ENCODE results near the gene ABCC9. TPM values are rescaled to one million over a fixed set of nuclear protein-coding genes. Genes with fewer than 3 reads are reported as not detected.

The ABCC9 gene
- total and polyA plus RNA-seq, 2 donors (not counting 3 experiments of a cell fraction or from before 2014, with no cell fraction given): under 0.01 TPM; not detected in 1

- dilution Hi-C loops (cut with MboI; ENCODE audit: extremely low pct_ligation_motif_present, low sequenced_read_pairs): no loop called here
- POLR2A ChIA-PET: no interaction called here
These were observed 90.1 kb downstream of the ABCC9 start for GRCh38 chr12:21851151-21851550.

DNA sequence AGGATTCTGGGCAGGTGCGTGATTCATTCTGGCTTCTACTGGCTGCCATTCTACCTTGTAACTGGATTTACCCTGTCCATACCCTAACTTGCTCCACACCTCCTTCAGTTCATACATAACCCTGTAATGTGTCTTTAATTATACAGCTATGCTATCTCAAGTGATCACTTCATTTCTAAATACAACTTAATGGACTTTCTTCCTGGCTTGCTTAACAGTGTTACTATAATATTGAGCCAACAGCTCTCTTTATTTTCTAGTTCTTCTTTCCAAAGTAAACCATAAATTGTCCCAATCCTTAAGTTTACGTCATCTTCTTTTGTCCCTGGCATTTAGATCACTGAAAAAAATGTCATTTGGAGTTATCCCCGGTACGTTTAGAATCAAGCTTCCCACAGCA lies 90.8 kb downstream of the ABCC9 start:
- intact Hi-C loops (cut with micrococcal nuclease): no loop called here
- ChIA-PET POLR2A (no interaction called here), CTCF (no interaction called here)
- Histone ChIP-seq H3K27me3 (ENCODE audit: control insufficient read depth in 2 of 2, insufficient read depth in 2 of 2, low read length in 2 of 2) (no peaks in the 10 kb centered on the region), H3K79me2 (ENCODE audit: control insufficient read depth, insufficient read depth, low read length) (no peaks in the 10 kb centered on the region), H3K27ac (ENCODE audit: insufficient read depth, low read depth, low read length) (no peak overlapping the region), H3K36me3 (ENCODE audit: control insufficient read depth in 2 of 2, extremely low read depth in 1 of 2, insufficient read depth in 2 of 2, low read length in 2 of 2) (no peaks in the 10 kb centered on the region), H3K9me1 (replicated peaks; ENCODE audit: control insufficient read depth, extremely low read depth, insufficient read depth, low read length) (no peaks in the 10 kb centered on the region), H3K4me3 (replicated peaks in 1 of 3; ENCODE audit: insufficient read depth in 1 of 3, low read depth in 1 of 3, low read length in 3 of 3) (no peak overlapping the region), H4K20me1 (replicated peaks; ENCODE audit: control insufficient read depth, extremely low read depth, insufficient read depth, low read length) (no peaks in the 10 kb centered on the region), H3K4me1 (ENCODE audit: control insufficient read depth, extremely low read depth, insufficient read depth, low read length) (no peaks in the 10 kb centered on the region), H3K9me3 (replicated peaks; ENCODE audit: control insufficient read depth, insufficient read depth, low read length) (no peaks in the 10 kb centered on the region), H3K9ac (replicated peaks; ENCODE audit: extremely low read depth, insufficient read depth, low read length) (no peak overlapping the region), H3K4me2 (ENCODE audit: insufficient read depth, low read length) (no peak overlapping the region), H2AFZ (ENCODE audit: low read depth, low read length) (no peak overlapping the region)
- no peak for FAIRE-seq
- no peak for DNase-seq (ENCODE audit: low read depth, low spot score)
- dilution Hi-C loops (cut with MboI; ENCODE audit: extremely low pct_ligation_motif_present, low sequenced_read_pairs): no loop called here
- no TSS peak for BruUV-seq (replicated peaks)
- TF ChIP-seq MAX (IDR thresholded peaks at IDR 0.05; ENCODE audit: insufficient read depth, insufficient read length) (no peak), JUN (IDR thresholded peaks at IDR 0.05; ENCODE audit: borderline replicate concordance, insufficient read depth, insufficient read length, low read depth) (no peak), MYC (IDR thresholded peaks at IDR 0.05; ENCODE audit: low read depth, low read length) (no peak), FOS (IDR thresholded peaks at IDR 0.05; ENCODE audit: borderline replicate concordance, insufficient read depth, low read length) (no peak)

More at GRCh38 chr12:21851151-21851550, 90.1 kb downstream of the ABCC9 start:
- Histone ChIP-seq H2AFZ (ENCODE audit: low read depth, low read length) (no peak overlapping the region), H3K9ac (replicated peaks; ENCODE audit: extremely low read depth, insufficient read depth, low read length) (no peak overlapping the region), H3K9me1 (replicated peaks; ENCODE audit: control insufficient read depth, extremely low read depth, insufficient read depth, low read length) (no peaks in the 10 kb centered on the region), H4K20me1 (replicated peaks; ENCODE audit: control insufficient read depth, extremely low read depth, insufficient read depth, low read length) (no peaks in the 10 kb centered on the region), H3K9me3 (replicated peaks; ENCODE audit: control insufficient read depth, insufficient read depth, low read length) (no peaks in the 10 kb centered on the region), H3K4me2 (ENCODE audit: insufficient read depth, low read length) (no peak overlapping the region), H3K4me3 (replicated peaks in 1 of 3; ENCODE audit: insufficient read depth in 1 of 3, low read depth in 1 of 3, low read length in 3 of 3) (no peak overlapping the region), H3K4me1 (ENCODE audit: control insufficient read depth, extremely low read depth, insufficient read depth, low read length) (no peaks in the 10 kb centered on the region), H3K36me3 (ENCODE audit: control insufficient read depth in 2 of 2, extremely low read depth in 1 of 2, insufficient read depth in 2 of 2, low read length in 2 of 2) (no peaks in the 10 kb centered on the region), H3K79me2 (ENCODE audit: control insufficient read depth, insufficient read depth, low read length) (no peaks in the 10 kb centered on the region), H3K27me3 (ENCODE audit: control insufficient read depth in 2 of 2, insufficient read depth in 2 of 2, low read length in 2 of 2) (no peaks in the 10 kb centered on the region), H3K27ac (ENCODE audit: insufficient read depth, low read depth, low read length) (no peak overlapping the region)
- DNase-seq (ENCODE audit: low read depth, low spot score) (no peak), FAIRE-seq (no peak)
- TF ChIP-seq EZH2 (IDR thresholded peaks at IDR 0.05; ENCODE audit: borderline replicate concordance, low read depth, low read length, severe bottlenecking) (no peak), POLR2AphosphoS5 (IDR thresholded peaks at IDR 0.05; ENCODE audit: insufficient read depth, low read depth, low read length) (no peak), GATA2 (IDR thresholded peaks at IDR 0.05; ENCODE audit: insufficient read depth, insufficient read length, low read depth, low read length) (no peak), MAX (IDR thresholded peaks at IDR 0.05; ENCODE audit: insufficient read depth, insufficient read length) (no peak)
- TF ChIP-seq, protein P1, sequence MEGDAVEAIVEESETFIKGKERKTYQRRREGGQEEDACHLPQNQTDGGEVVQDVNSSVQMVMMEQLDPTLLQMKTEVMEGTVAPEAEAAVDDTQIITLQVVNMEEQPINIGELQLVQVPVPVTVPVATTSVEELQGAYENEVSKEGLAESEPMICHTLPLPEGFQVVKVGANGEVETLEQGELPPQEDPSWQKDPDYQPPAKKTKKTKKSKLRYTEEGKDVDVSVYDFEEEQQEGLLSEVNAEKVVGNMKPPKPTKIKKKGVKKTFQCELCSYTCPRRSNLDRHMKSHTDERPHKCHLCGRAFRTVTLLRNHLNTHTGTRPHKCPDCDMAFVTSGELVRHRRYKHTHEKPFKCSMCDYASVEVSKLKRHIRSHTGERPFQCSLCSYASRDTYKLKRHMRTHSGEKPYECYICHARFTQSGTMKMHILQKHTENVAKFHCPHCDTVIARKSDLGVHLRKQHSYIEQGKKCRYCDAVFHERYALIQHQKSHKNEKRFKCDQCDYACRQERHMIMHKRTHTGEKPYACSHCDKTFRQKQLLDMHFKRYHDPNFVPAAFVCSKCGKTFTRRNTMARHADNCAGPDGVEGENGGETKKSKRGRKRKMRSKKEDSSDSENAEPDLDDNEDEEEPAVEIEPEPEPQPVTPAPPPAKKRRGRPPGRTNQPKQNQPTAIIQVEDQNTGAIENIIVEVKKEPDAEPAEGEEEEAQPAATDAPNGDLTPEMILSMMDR (IDR thresholded peaks at IDR 0.05; ENCODE audit: extremely low read depth in 1 of 2, insufficient read depth in 1 of 2, low read depth in 1 of 2, low read length in 2 of 2): no peak
- intact Hi-C loops (cut with micrococcal nuclease): no loop called here
- no TSS peak for BruUV-seq (replicated peaks)
- CTCF ChIA-PET: no interaction called here
